ENCODE data around the gene DDX6. TPM values are rescaled to one million over a fixed set of nuclear protein-coding genes. Genes with fewer than 3 reads are reported as not detected.
"Not testable (repeated sequence)": the region's sequence is repeated elsewhere in the genome, so short reads cannot be mapped to it uniquely, and the experiment has no call there.

Gene DDX6
- total RNA-seq, 1 donor from 2014 or later, result 332 TPM

- H3K9me3 ChIP-seq (ENCODE audit: low read depth), result no peaks in the 10 kb centered on the region
- no peaks in the 10 kb centered on the region for H4K20me1 ChIP-seq (ENCODE audit: low read depth)
- H3K4me1 ChIP-seq, result no peaks in the 10 kb centered on the region
- H3K4me3 ChIP-seq, result no peak overlapping the region
- H3K4me2 ChIP-seq, result no peak overlapping the region
- H3K9ac ChIP-seq, result no peak overlapping the region
- no peaks in the 10 kb centered on the region for H3K27me3 ChIP-seq
- no peaks in the 10 kb centered on the region for H3K36me3 ChIP-seq
- Mint-ChIP-seq H3K4me3 (no peak overlapping the region), H3K4me1 (peaks cover 2% of the 10 kb centered on the region), H3K27ac (no peak overlapping the region), H3K9me3 (no peaks in the 10 kb centered on the region), H3K36me3 (no peaks in the 10 kb centered on the region), H3K27me3 (ENCODE audit: insufficient read depth, low read depth) (no peaks in the 10 kb centered on the region)
- no peak overlapping the region for H2AFZ ChIP-seq (replicated peaks)
- no peak for DNase-seq (ENCODE audit: low spot score)
- TF ChIP-seq EZH2 (IDR thresholded peaks at IDR 0.05) (no peak), CTCF (IDR thresholded peaks at IDR 0.05) (no peak), EZH2phosphoT487 (IDR thresholded peaks at IDR 0.05) (no peak)
- H3K27ac ChIP-seq, result no peak overlapping the region
- H3K79me2 ChIP-seq (ENCODE audit: low read depth), result no peaks in the 10 kb centered on the region
- H3F3A ChIP-seq (ENCODE audit: low read depth), result no peaks in the 10 kb centered on the region
Observed at GRCh38 chr11:118834427-118835028, 43.6 kb upstream of the DDX6 start.

GRCh38 chr11:118827118-118827517, 36.2 kb upstream of the DDX6 start:
- no peaks in the 10 kb centered on the region for H3K9me3 ChIP-seq (ENCODE audit: low read depth)
- no peaks in the 10 kb centered on the region for H3K36me3 Mint-ChIP-seq
- H3K27me3 ChIP-seq, result no peaks in the 10 kb centered on the region
- no peaks in the 10 kb centered on the region for H3K4me1 ChIP-seq
- no peak overlapping the region for H3K27ac Mint-ChIP-seq
- no peak overlapping the region for H3K4me2 ChIP-seq
- H2AFZ ChIP-seq (replicated peaks), result no peak overlapping the region
- H4K20me1 ChIP-seq (ENCODE audit: low read depth), result no peaks in the 10 kb centered on the region
- H3K4me3 Mint-ChIP-seq, result no peak overlapping the region
- no peak for DNase-seq (ENCODE audit: low spot score)
- no peak overlapping the region for H3K4me3 ChIP-seq
- H3K27ac ChIP-seq, result no peak overlapping the region
- TF ChIP-seq EZH2 (IDR thresholded peaks at IDR 0.05) (no peak), EZH2phosphoT487 (IDR thresholded peaks at IDR 0.05) (no peak), CTCF (IDR thresholded peaks at IDR 0.05) (no peak)
- H3F3A ChIP-seq (ENCODE audit: low read depth), result no peaks in the 10 kb centered on the region
- no peaks in the 10 kb centered on the region for H3K36me3 ChIP-seq
- H3K9ac ChIP-seq, result no peak overlapping the region
- H3K79me2 ChIP-seq (ENCODE audit: low read depth), result no peaks in the 10 kb centered on the region
- no peaks in the 10 kb centered on the region for H3K4me1 Mint-ChIP-seq
- no peaks in the 10 kb centered on the region for H3K9me3 Mint-ChIP-seq
- H3K27me3 Mint-ChIP-seq (ENCODE audit: insufficient read depth, low read depth), result peaks cover 2% of the 10 kb centered on the region

GRCh38 chr11:118822936-118823510, 32.1 kb upstream of the DDX6 start:
- not testable (repeated sequence) for H3K4me3 ChIP-seq; H3K4me3 Mint-ChIP-seq; H3K9me3 ChIP-seq (ENCODE audit: low read depth); H3K27me3 Mint-ChIP-seq (ENCODE audit: insufficient read depth, low read depth); H3K27ac ChIP-seq; H3K4me1 ChIP-seq; H3K36me3 ChIP-seq; H4K20me1 ChIP-seq (ENCODE audit: low read depth); H3K4me2 ChIP-seq; H3K4me1 Mint-ChIP-seq; H3K9ac ChIP-seq; H3K79me2 ChIP-seq (ENCODE audit: low read depth); DNase-seq (ENCODE audit: low spot score); H3K36me3 Mint-ChIP-seq; H2AFZ ChIP-seq (replicated peaks); H3K9me3 Mint-ChIP-seq; H3F3A ChIP-seq (ENCODE audit: low read depth); H3K27ac Mint-ChIP-seq; H3K27me3 ChIP-seq

All from neural progenitor cell (in vitro differentiated cells).